Pulmonary artery endothelial cell (primary cell): ENCODE measurements around the gene AHDC1. TPM values are rescaled to one million over a fixed set of nuclear protein-coding genes. Genes with fewer than 3 reads are reported as not detected.
"Not testable (repeated sequence)": the region's sequence is repeated elsewhere in the genome, so short reads cannot be mapped to it uniquely, and the experiment has no call there.

Experiments used
- DNase-seq: peaks from one replicate; pipeline ENCODE4 v3.0.0-alpha.2; 2011; ENCODE audit warnings: low read depth, low spot score
- total RNA-seq: library from RNA; depleted of rRNA; stranded (reverse); fragments of >200 nt; gene quantifications from 2 replicates; pipeline ENCODE4 v1.2.3, GENCODE V29; 2014

AHDC1 gene
- total RNA-seq, 1 donor from 2014 or later: 4.3 TPM

DNA sequence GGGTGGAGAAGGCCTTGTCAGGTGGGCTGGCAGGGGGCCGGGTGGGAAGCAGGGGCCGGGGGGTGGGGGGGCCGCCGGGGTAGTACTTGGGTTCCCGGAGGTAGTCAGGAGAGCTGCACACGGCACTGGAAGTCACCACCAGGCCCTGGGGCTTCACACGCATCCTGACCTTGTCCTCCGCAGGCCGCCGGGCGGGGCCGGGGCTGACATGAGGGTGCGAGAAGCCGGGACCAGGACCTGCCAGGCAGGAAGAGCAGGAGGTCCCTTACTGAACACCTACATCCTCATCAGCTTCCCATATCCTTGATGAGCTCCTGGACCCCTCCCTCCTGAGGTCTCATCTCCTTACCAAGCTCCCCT is 52.0 kb downstream of the AHDC1 start:
- DNase-seq: no peak

DNA sequence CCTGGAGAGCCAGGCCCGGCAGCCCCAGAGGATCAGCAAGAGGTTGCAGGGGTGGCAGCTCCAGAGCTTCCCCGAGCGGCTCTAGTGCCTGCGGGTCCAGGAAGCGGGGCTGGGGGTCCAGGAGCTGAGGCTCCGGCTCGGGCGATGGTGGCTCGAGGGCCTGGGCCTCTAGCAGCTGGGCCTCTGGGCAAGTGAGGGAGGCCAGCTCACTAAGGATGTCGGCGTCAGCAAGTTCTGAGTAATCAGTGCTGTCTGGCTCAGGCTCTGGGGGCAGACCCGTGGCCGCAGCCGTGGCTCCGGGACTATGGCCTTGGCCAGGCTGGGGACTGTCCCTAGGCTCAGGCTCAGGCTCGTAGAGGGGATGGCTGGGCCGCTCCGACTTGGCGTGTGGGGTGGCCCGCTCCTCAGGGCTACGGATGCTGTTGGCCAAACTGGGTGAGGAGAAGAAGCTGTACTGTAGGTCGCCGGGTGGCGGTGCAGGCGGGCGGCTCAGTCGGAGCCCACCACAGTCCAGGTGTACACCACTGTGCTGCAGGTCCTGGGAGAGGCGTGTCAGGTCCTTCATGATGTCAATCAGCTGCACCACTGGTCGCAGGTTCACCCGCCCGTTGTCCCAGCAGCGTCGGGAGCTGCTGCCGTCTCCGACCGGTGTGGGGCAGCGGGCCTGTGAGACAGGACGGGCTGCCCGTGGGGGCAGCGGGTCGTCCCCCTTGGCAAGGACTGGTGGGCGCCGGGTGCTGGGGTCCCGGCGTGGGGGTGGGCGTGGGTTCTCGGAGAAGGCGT is 52.6 kb downstream of the AHDC1 start:
- no peak for DNase-seq

DNA sequence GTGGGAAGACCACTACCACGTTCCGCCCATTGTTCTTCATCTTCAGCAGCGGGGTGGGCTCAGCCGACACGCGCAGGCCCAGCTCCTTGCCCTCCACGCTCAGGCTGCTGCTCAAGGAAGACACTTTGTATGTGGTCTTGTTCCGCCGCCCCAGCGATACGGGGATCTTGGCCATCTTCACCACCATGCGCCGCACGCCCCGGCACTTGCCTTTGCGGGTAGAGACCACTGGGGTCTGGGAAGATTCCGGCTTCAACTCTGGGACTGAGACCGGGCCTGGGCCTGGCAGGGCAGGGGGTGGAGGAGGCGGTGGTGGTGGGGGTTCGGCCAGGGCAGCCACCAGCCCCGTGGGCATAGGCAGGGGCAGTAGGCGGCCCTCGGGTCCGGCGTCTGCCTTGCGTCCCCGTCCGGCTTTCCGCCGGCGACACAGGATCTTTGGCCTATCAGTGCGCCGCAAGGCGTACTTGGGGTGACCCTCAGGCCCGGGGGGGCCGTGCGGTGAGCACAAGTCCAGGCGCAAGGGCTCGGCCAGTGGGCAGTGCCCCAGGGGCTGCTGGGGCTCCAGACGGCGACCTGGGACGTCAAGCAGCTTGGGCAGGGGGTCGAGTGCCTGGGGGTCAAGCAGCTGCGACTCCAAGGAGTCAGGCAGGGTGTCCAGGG is 53.3 kb downstream of the AHDC1 start:
- no peak for DNase-seq

DNA sequence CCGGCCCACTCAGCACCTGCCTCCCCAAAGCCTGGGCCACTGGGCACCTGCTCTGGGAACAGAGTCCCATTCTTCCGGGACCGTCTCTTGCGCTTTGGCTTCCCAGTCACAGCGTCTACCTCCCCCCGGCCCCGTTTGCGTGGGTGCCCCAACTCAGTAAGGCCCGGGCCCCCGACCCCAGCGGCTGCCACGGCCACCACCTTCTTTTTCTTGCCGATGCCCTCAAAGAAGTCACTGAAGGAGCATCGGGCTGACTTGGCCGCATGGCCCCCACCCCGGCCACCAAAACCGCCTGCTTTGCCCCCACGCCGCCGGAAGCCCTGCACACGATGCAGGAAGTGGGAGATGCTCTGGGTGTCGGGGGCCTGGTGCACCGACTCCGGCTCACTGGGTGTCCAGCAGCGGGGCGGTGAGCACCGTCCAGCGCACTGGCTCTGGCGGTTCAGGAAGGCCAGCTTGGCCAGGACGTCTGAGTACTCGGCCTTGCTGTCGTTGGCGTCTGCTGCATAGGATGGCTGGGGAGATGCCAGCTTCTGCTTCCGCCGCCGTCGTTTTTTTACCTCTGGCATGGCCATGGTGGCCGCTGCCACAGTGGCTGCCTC is 54.0 kb downstream of the AHDC1 start:
- no peak for DNase-seq

DNA sequence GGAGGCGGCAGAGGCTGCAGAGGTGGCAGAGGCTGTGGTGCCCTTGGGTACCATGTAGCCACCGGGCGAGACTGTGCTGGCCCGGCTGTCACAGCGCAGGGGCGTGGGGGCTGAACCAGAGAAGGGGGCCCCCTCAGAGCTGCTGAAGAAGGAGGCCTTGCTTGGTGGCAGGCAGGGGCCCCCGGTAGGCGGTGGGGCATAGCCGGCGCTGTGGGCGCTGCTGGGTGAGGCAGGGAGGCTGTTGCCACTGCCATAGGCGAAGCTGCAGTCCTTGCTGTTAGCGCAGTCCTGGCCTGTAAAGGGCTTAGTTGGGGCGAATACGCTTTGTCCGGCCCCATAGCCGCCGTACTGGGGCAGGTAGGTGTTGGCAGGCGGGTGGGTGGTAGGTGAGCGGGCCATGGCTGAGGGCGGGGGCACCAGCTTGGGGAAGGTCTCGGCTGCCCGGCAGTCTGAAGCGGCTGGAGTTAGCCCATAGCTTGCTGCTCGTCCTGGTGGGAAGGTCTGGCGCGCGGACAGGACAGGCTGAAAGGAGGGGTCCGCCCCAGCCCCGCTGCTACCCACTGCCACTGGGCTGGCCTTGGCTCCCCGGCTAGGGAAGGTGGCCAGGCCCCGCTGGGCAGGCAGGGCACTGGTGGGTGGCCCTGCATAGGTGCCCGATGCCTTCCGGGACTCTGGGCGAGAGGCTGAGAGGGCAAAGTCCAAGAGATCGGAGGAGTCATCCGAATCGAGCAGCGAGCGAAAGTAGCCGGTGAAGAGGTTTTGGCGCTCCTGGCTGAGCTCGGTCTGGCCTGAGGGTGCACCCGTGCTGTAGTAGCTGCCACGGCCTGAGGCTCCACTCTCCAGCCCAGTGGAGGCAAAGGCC is 54.9 kb downstream of the AHDC1 start:
- DNase-seq: no peak

DNA sequence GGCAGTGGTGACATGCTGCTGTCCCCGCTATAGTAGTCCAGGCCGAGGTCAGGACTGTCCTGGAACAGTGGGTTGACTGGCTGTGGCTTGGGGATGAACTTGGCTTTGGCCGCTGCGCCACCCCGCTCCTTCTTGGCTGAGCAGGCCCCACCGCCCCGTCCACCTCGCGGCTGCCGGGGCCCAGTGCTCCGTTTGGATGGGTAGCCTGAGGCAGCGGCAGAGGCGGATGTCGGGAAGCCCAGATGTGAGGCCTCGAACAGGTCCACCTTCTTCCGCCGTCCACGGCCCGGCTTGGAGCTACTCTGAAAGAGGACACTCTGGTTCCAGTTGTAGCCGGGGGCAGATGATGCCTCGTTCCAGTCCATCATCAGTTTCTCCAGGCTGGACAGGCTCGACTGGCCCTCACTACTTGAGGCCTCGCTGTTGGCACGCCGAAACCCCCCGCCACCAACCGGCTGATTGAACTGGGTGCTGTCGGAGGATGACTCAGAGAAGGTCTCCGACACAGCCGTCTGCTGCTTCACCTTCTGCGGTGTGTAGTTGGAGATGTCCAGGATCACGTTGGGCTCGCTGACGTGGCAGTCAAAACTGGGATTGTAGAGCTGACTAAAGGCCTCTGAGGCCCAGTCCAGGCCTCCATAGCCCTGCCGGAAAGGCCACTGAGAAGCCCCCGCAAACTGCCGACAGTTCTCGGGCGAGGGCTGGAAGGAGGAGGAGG is 55.6 kb downstream of the AHDC1 start:
- no peak for DNase-seq

DNA sequence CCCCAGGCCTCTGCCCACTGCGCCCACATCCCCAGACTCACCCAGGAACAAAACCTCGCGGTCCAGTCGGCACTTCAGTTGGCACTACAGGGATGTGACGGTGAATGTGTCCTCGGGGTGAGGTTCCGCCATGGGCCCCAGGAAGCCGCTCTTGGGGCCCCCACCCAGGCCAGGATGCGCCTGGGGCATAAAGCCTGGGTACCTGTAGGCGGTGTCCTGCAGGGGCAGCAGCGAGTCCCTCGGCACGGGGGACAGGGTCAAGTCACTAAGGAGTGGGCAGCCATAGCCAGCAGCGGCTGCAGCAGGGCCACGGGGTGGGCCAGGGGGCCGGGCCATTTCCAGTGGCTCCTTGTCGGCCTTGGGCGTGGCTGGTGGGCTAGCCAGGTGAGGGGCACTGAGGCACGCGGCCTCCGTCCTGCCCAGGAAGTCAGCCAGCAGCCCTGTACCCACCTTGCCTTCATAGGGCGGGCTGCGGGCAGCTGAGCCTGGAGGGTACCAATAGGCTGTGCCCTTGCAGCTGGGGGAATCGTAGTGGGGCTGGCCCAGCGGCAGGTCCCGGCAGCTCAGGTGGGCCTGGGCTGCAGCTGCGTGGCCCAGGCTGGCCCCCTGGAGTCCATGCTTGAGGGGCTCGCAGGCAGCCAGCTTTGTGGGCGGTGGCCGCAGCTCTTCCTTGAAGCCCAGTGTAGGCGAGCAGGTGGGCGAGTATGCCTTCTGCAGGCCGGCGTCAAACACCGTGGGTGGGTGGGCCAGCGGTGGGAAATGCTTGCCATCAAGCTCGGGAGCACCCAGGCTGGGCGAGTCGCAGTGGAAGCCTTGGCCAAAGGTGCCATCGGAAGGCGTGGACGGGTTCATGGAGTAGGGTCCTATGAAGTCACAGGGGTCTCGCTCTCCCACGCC is 56.5 kb downstream of the AHDC1 start:
- no peak for DNase-seq

DNA sequence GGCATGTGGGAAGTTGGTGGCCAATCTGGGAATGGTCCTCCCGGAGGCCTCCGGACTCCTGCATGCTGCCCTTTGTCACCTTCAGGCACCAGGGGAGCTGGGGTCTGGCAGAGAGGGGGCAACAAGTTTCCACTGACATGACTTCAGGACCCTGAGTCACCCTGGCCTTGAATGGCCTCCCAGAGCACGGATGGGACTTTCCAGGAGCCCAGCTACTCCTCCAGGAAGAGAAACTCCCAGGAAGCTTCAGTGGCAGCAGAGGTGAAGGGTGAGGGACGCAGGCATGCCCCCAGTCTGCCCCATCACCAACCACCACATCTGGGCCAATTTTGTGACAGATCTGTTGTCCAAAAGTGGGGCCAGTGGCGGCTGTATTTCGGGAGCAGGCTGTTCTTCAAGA is 58.1 kb downstream of the AHDC1 start:
- no peak for DNase-seq

DNA sequence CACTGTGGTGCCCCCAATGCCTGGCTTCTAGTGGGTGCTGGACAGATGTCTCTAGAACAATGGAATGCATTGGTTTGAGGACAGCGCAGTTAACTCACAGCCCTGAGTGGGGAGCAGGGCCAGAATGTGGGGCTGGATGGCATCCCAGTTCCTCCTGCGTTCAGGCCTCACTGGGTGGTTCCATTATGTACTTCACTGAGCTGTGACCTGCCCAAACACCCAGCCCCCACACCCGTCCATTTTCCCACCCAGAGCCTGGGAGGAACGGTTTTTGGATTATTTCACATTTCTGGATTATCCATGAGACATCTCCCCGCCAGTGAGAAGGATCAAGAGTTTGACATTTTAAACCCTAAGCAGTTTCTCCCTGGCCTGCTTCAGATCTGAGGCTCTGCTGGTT is 58.7 kb downstream of the AHDC1 start:
- DNase-seq: no peak

DNA sequence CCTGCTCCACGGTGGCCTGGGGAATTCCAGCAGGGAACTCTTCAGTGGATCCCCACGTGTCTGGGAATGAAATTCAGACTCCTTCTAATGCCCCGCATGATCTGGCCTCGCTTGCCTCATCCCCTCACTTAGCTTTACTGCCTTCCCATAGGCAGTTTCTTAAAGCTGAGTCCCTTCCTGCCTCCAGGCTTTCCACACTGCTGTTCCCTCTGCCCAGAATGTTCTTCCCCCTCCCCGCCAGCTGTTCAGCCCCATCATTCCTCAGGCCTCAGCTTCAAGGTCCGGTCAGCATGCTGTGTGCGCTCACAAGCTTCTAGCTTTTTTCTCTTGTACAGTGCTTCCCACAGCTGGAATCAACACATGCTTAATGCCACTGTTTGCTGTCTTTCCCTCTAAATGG is 59.1 kb downstream of the AHDC1 start:
- DNase-seq: no peak

DNA sequence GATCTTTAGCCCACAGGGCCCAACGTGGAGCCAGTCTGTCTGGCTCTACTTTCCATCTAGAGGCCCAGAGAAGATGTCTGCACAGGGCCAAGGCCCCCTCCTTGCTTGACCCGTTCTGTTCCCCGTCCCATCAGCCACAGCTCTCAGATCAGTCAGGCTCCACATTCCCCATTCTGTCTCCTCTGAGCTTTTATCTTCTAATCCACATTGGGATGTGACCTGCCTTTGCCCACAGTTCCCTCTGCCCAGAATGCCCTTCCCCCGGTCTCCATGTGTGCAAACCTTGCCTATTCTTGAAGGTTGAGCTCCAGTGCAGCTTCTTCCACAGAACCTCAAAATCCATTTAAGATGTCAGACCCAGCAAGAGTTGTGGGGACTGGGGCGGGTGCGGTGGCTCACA is 60.7 kb downstream of the AHDC1 start:
- no peak for DNase-seq

DNA sequence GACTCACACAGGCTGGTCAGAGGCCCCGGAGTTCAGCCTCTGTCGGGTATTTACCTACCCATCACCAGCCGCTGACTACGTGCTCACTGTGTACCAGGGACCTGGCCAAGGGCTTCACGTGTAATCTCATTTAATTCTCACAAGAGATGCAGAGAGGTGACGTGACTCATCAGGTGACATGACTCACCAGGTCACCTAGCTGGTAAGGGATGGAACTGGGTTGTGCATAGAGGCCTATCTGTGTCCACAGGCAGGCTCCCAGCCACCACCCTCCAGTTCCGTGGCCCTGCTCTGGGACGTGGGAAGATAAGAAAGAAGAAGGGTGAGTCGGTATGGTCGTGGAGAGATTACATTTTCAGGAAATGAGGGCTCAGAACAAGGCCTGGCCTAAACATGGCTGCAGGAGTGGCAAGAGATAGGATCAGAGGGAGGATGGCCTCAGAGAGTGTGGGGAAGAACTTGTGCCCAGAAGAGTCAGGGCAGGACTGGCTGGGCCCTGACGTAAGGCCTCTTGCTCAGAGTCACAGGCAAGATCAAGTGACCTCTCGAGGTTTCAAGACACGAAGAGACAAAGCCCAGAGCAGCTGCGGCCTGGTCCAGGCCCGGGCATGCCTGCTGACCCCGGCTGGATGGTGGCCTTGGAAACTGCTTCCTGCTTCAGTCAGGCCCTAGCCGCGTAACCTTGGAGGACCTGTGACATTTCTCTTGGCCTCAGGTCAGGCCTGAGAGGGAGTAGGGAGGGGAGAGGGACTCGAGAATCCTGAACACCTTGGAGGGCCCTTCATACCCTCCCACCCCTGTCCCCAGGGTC is 61.3 kb downstream of the AHDC1 start:
- no peak for DNase-seq

DNA sequence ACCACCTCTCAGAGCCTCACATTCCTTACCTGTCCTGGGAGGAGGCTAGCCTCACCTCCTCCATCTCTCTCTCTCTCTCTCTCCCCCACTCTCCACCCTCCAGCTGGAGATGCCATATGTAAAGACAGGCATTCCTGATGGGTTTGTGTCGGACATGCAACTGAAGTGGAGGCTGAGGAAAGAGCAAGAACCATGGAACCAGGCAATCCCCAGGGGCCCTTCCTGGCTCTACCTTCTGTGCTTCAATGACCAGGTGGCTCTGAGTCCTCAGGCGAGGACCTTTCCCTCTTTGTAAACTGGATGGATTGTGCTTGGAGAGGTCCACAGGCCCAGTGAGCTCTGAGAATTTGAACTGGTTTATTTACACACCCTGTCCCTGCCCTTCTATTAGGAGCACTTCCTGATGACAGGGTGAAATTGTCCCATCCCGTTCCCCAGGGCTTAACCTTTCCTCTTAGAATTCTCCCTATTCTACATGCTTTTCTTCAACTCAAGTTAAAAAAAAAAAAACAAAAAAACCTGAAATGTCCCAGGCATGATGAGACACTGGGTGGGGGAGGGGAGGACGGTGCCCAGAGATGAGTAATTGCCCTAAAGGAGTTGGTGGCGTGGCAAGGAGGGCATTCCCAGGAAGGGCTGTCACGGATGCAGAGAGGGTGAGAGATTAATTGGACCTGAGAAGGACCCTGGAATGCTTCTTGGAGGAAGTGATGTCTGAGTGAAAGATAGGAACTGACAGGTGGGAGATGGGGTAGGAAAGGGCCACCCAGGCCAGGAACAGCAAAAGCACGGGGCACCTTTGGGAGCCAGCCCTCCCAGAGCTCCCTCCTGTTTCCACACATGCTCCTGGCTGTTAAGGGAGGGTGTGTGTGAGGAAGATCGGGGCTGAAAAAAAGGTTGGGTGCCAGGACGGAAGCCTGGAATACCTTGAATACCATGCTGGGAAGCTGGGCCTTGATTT is 63.8 kb downstream of the AHDC1 start:
- DNase-seq: no peak

DNA sequence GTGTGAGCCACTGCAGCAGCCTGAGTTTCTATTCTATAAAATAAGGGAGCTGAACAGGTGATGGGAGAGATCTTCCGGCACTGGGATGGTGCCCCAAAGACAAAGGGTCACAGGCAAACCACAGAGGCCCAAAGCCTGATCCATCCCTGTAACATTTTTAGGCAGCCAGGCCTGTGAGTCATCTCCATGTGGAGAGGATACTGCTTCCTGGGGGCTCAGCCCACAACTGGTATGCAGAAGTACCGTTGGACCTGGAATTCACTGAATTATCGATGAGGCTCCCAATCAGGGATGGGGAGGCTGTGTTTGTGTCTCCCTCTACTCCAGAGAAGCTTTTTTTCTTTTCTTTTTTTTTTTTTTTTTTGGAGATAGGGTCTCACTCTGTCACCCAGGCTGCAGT is 65.2 kb downstream of the AHDC1 start:
- DNase-seq: no peak

DNA sequence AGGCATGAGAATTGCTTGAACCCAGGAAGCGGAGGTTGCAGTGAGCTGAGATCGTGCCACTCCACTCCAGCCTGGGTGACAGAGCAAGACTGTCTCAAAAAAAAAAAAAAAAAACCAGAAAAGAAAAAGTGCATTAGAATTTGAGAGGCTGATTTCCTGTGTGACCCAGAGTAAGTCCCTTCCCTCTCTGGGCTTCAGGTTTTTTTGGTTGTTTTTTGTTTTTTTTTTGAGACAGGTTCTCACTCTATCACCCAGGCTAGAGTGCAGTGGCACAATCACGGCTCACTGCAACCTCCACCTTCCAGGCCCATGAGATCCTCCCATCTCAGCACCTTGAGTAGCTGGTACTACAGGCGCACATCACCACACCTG is 65.7 kb downstream of the AHDC1 start:
- DNase-seq: not testable (repeated sequence)

DNA sequence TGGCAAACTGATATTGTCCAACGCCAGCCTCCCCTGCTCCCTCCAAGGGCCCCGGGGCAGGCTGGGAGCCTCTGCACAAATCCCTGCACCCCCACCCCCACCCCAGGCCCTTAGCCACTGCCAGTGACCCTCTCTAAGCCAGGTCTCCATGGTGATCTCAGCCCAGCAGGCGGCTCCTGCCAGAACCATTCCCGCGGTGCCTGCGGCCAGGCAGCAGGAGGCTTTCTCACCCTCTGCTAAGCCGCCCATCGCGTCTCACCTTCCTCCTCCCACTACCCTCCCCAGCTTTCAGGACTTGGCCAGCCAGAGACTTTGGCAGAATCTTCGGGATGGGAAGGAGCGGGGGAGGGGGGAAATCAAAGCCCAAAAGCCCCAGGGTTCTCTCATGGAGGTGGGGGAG is 67.2 kb downstream of the AHDC1 start:
- no peak for DNase-seq

DNA sequence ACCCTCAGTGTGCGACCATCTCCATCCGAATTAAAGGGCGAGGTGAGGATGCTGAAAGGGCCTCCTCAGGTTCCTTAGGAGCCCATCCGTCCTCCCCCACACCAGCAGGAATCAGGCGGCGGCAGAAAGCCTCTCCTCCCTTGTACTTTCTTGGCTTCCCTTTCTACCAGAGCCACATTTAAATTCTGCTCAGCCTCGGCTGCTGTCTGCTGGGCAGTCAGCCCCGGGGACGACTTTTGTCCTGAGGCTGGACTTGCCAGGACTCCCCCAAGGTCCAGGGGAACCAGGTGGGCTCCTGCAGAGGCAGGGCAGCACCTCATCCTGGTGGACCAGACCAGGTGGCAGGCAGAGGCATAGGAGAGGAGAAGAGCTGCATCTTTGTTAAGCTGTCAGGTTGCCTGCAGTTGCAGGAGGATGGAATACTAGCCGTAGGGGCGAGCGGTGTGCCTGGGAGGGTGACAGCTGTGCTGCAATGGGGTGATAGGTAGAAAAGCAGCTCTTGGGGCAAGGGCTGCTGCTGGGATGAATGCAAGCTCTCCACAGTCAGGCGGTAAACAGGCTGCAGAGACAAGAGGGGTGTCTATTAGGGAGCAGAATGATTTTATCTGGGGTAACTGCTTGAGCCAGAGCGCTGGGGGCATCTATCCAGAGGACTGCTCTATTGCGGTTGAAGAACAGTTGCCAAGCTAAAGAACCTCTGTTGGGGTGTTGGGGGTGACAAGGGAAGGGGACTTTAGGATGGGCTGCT is 67.8 kb downstream of the AHDC1 start:
- no peak for DNase-seq

DNA sequence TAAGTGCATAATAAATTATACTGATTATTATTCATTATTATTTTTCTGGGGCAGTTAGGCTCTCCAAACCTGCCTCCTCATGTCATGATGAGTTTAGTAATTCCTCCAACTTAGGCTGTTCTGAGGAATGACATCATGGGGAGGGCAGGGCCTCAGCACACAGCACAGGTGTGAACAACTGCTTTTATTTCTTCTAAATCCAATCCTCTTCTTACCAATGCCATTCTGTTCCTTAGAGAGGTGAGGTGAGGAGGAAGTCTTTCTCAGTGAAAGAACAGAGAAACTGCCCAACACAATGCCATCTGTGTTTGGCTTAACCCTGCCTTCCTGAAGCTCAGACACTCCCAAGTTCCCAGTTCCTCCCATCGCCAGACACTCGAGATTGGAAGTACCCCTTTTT is 68.6 kb downstream of the AHDC1 start:
- DNase-seq: no peak
